Lower leg skin (tissue), 4 donors: Measurements from ENCODE around the gene RXRA. TPM values are rescaled to one million over a fixed set of nuclear protein-coding genes. Genes with fewer than 3 reads are reported as not detected.

Experiments used
- DNase-seq, 2 donors: peaks; one replicate each; pipeline ENCODE4 v3.0.0-alpha.2; 2019; ENCODE audit warnings: low spot score in 2 of 2
- H3K4me3 ChIP-seq: fragments of 200-600 bp; sonication (generic); 2 replicates; pipeline ENCODE4 v1.5.1; 2017; ENCODE audit warnings: mild to moderate bottlenecking, low read depth; ENCODE audit not compliant: poor library complexity, severe bottlenecking
- CTCF ChIP-seq, 3 donors: fragments of 450-650 bp; IDR thresholded peaks; one replicate each; pipeline ENCODE4 v1.5.1; 2016; ENCODE audit warnings: antibody characterized with exemption in 3 of 3, mild to moderate bottlenecking in 3 of 3, moderate library complexity in 2 of 3
- POLR2A ChIP-seq, 2 donors: fragments of 450-650 bp; IDR thresholded peaks; one replicate each; pipeline ENCODE4 v1.6.1; 2016 to 2017; ENCODE audit warnings: antibody characterized with exemption in 2 of 2, mild to moderate bottlenecking in 1 of 2, moderate library complexity in 1 of 2
- WGBS, 2 donors: methylation state at CpG; one replicate each; pipeline ENCODE4 v1.1.5; 2018; 5-methylcytosine and 5-hydroxymethylcytosine counted together
- intact Hi-C: fragments of 100-400 bp; cut with DNase I; formaldehyde crosslinking; loops from one replicate; pipeline ENCODE4 v1.15.0; 2023; ENCODE audit warnings: low total_unique reads
- total RNA-seq, 4 donors: library from RNA; depleted of rRNA; stranded (reverse); fragments of >200 nt; gene quantifications; one replicate each; pipeline ENCODE4 v1.1.0, GENCODE V29; 2016

RXRA gene
- total RNA-seq, 4 donors from 2014 or later, result 143 to 242 (median 166) TPM

GRCh38 chr9:134366223-134367031 lies 40.2 kb downstream of the RXRA start:
- no peak overlapping the region for H3K4me3 ChIP-seq
- 11 to 17% methylated on average over 14 to 19 of the region's 25 CpGs for WGBS, 2 donors

GRCh38 chr9:134367061-134367460 lies 40.8 kb downstream of the RXRA start:
- DNase-seq, result no peak
- no peak overlapping the region for H3K4me3 ChIP-seq
- TF ChIP-seq CTCF (IDR thresholded peaks at IDR 0.05) (no peak), POLR2A (IDR thresholded peaks at IDR 0.05) (no peak)
- intact Hi-C loops, result no loop called here
- WGBS, 2 donors, result 37 to 61% methylated on average over 12 of the region's 12 CpGs

More at GRCh38 chr9:134366223-134367031, 40.2 kb downstream of the RXRA start:
- DNase-seq, result peak; percentile 94 to 98
- no peak for TF ChIP-seq POLR2A (IDR thresholded peaks at IDR 0.05)
- TF ChIP-seq CTCF (IDR thresholded peaks at IDR 0.05), result no peak
- intact Hi-C loops, result no loop called here

GRCh38 chr9:134367791-134368490 lies 41.7 kb downstream of the RXRA start:
- DNase-seq, result no peak
- 45 to 50% methylated on average over 8 to 11 of the region's 19 CpGs for WGBS, 2 donors
- intact Hi-C loops, result no loop called here
- no peak overlapping the region for H3K4me3 ChIP-seq
- TF ChIP-seq CTCF (IDR thresholded peaks at IDR 0.05) (no peak), POLR2A (IDR thresholded peaks at IDR 0.05) (no peak)

- intact Hi-C loops, result no loop called here
- WGBS, 2 donors, result 78 to 79% methylated on average over 3 of the region's 3 CpGs
- no peak for TF ChIP-seq POLR2A (IDR thresholded peaks at IDR 0.05)
- TF ChIP-seq CTCF (IDR thresholded peaks at IDR 0.05), result peak in 1 of 3 donors; percentile 11
- DNase-seq, result no peak
- H3K4me3 ChIP-seq, result no peak overlapping the region
These were observed 42.3 kb downstream of the RXRA start for GRCh38 chr9:134368571-134368970.

GRCh38 chr9:134369416-134370212 lies 43.4 kb downstream of the RXRA start:
- H3K4me3 ChIP-seq, result no peak overlapping the region
- DNase-seq, result no peak
- intact Hi-C loops, result no loop called here
- WGBS, 2 donors, result 55 to 56% methylated on average over 18 to 19 of the region's 19 CpGs
- TF ChIP-seq CTCF (IDR thresholded peaks at IDR 0.05), result no peak
- TF ChIP-seq POLR2A (IDR thresholded peaks at IDR 0.05), result no peak
